K562 (cell line): ENCODE measurements around the gene PLCD1. TPM values are rescaled to one million over a fixed set of nuclear protein-coding genes. Genes with fewer than 3 reads are reported as not detected.

Experiments
- ARID3A ChIP-seq: IDR thresholded peaks from 2 replicates; pipeline ENCODE4 v1.6.1; 2012; ENCODE audit warnings: low read depth, low read length, improper control_type of control experiment, borderline replicate concordance
- ATF4 ChIP-seq: fragments of 450-650 bp; formaldehyde crosslinking; IDR thresholded peaks from 2 replicates; pipeline ENCODE4 v1.4.0; 2022; ENCODE audit warnings: mild to moderate bottlenecking, moderate library complexity
- ESRRA ChIP-seq: fragments of 450-650 bp; IDR thresholded peaks from 2 replicates; pipeline ENCODE4 v1.6.1; 2014; ENCODE audit warnings: low read depth, mild to moderate bottlenecking, moderate library complexity, borderline replicate concordance
- GTF2E2 ChIP-seq: fragments of 200-800 bp; sonication (Bioruptor generic); IDR thresholded peaks from 2 replicates; pipeline ENCODE4 v1.6.1; 2016; ENCODE audit warnings: missing genetic modification characterization, missing compliant biosample characterization
- KAT8 ChIP-seq: fragments of 450-650 bp; IDR thresholded peaks from 2 replicates; pipeline ENCODE4 v1.6.1; 2016; ENCODE audit warnings: low read depth, mild to moderate bottlenecking
- PBX2 ChIP-seq, 2 experiments: IDR thresholded peaks in 1 of 2; conservative IDR thresholded peaks in 1 of 2; 2 replicates each; pipeline ENCODE4 v1.6.1; 2016; ENCODE audit warnings: low read depth in 2 of 2, mild to moderate bottlenecking in 1 of 2, missing compliant biosample characterization in 1 of 2, missing genetic modification characterization in 1 of 2, moderate library complexity in 1 of 2
- PURB ChIP-seq: sonication (generic); formaldehyde crosslinking; IDR thresholded peaks from 2 replicates; pipeline ENCODE4 v1.9.0; 2021; ENCODE audit warnings: low read depth, mild to moderate bottlenecking, missing genetic modification reagents
- RERE ChIP-seq: sonication (generic); formaldehyde crosslinking; IDR thresholded peaks from 2 replicates; pipeline ENCODE4 v1.8.0; 2023; ENCODE audit warnings: missing genetic modification reagents, mild to moderate bottlenecking, borderline replicate concordance
- SMARCA4 ChIP-seq: fragments of 450-650 bp; IDR thresholded peaks from 2 replicates; pipeline ENCODE4 v1.6.1; 2016
- TCF3 ChIP-seq: sonication (generic); formaldehyde crosslinking; IDR thresholded peaks from 2 replicates; pipeline ENCODE4 v1.4.0; 2020; ENCODE audit warnings: mild to moderate bottlenecking, missing genetic modification reagents
- TEAD4 ChIP-seq, 2 experiments: sonication (generic) in 1 of 2; formaldehyde crosslinking in 1 of 2; IDR thresholded peaks; 2 replicates each; pipeline versions ENCODE4 v1.6.1 to v1.8.0; 2012 to 2022; ENCODE audit warnings: borderline replicate concordance in 1 of 2, inconsistent platforms in 1 of 2, low read length in 1 of 2, mild to moderate bottlenecking in 1 of 2, missing genetic modification reagents in 1 of 2
- THRA ChIP-seq: fragments of 450-650 bp; IDR thresholded peaks from 2 replicates; pipeline ENCODE4 v1.6.1; 2017; ENCODE audit warnings: mild to moderate bottlenecking, moderate library complexity
- polyA plus RNA-seq, 8 experiments: library from polyadenylated mRNA; depleted of rRNA in 4 of 8; stranded (reverse) in 5 of 8; unstranded in 3 of 8; fragments of >200 nt; fragmentation: Nextera tagmentation in 2 of 8; fragmentation: Illumina TruSeq in 1 of 8; extraction: Ambion mirVana in 2 of 8; extraction: Trizol in 1 of 8; gene quantifications; 2 replicates each; pipeline versions ENCODE4 v1.2.1 to v1.2.3, GENCODE V29; 2011 to 2014; ENCODE audit warnings: inconsistent platforms in 1 of 8, missing spikeins in 1 of 8
- total RNA-seq, 7 experiments: library from RNA; depleted of rRNA in 6 of 7; stranded (reverse); fragments of >200 nt in 6 of 7; fragmentation: Illumina TruSeq in 2 of 7; extraction: Trizol in 2 of 7; gene quantifications; 2 replicates each; pipeline versions ENCODE4 v1.2.1 to v1.2.3, GENCODE V29; 2011 to 2021; ENCODE audit warnings: low replicate concordance in 1 of 7

Gene PLCD1
- total and polyA plus RNA-seq, 9 of the 15 experiments (the other 6 are each of a cell fraction or from before 2014, with no cell fraction given), result 5.4 to 209 (median 116) TPM

GRCh38 chr3:37986479-37987314 is 42.7 kb downstream of the PLCD1 start (continued):
- TF ChIP-seq ATF4 (CRISPR knock-in tag), result peak; percentile 54
- TF ChIP-seq PBX2 (CRISPR knock-in tag; IDR thresholded peaks at IDR 0.05; ENCODE audit: low read depth), result no peak
- TF ChIP-seq PBX2 (tag; conservative IDR thresholded peaks at IDR 0.05; ENCODE audit: low read depth), result peak; percentile 75
- TF ChIP-seq SMARCA4, result peak; percentile 100
- TF ChIP-seq ARID3A, result peak; percentile 80; the same call in 1 of the 2 replicates
- TF ChIP-seq THRA, result no peak
- peak; percentile 99 for TF ChIP-seq TEAD4 (IDR thresholded peaks at IDR 0.05; ENCODE audit: low read length)
- no peak for TF ChIP-seq TEAD4 (CRISPR knock-in tag; IDR thresholded peaks at IDR 0.05; ENCODE audit: borderline replicate concordance)
- no peak for TF ChIP-seq PURB (CRISPR knock-in tag)
- no peak for TF ChIP-seq RERE (CRISPR knock-in tag)
- TF ChIP-seq KAT8, result no peak
- TF ChIP-seq ESRRA, result peak; percentile 48; the same call in 1 of the 2 replicates
- no peak for TF ChIP-seq GTF2E2 (tag)
- TF ChIP-seq TCF3 (CRISPR knock-in tag), result peak; percentile 100
